Stimulated activated CD4-positive, alpha-beta T cell treated with anti-CD3 and anti-CD28 coated beads, TNF-alpha, amount 100 ng/mL, for 48 hours (primary cell): ENCODE results near the gene WRAP53.

Source experiments
- DNase-seq, 3 donors: peaks; one replicate each; pipeline ENCODE4 v3.0.0-alpha.2; 2020; ENCODE audit warnings: low read depth in 3 of 3

The WRAP53 gene

DNA sequence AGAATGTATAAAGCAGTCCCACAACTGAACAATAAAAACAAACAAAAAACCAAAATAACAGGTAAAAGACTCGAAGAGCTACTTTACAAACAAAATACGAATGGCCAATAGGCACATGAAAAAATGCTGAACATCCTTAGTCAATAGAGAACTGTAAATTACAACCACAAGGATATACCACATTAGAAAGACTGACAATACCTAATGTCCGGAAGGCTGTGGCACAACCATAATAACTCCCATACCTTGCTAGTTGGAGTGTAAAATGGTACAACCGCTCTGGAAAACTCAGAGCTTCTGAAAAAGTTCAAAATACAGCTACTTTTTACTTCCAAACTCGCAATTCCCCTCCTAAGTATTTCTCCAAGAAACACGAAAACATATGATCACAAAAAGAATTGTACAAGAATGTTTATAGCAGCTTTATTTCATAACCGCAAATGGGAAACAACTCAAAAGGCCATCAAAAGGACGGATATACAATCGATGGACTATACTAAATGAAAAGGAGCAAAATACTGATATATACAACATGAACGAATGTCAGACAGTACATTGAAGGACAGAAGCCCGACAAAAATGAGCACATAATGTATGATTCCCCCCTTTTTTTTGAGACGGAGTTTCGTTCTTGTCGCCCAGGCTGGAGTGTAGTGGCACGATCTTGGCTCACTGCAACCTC lies 3.3 kb upstream of the WRAP53 start:
- DNase-seq = no peak

DNA sequence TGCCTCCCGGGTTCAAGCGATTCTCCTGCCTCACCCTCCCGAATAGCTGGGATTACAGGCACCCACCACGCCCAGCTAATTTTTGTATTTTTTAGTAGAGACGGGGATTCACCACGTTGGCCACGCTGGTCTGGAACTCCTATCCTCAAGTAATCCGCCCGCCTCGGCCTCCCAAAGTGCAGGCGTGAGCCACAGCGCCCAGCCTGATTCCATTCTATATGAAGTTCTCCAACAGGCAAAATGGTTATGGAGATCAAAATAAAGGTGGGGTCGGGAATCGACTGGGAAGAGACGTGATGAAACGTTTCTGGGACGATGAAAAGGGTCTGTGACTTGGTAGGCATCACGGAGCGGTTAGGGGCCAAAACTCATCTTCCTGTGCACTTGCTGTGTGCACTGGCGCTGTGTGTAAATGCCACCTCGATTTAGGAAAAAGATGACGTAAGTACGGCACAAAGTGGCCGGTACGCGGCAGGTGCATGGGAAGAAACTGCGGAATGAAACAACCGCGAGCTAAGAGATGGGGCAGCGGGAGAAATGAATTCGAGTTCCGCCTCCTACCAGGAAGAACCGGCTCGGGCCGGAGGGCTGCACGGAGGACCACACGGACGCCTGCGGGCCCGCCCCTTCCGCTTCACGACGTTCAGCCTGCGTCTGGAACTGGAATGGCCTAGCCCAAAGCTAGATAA lies 2.6 kb upstream of the WRAP53 start:
- peak; percentile 77 to 83 (median 81) for DNase-seq

DNA sequence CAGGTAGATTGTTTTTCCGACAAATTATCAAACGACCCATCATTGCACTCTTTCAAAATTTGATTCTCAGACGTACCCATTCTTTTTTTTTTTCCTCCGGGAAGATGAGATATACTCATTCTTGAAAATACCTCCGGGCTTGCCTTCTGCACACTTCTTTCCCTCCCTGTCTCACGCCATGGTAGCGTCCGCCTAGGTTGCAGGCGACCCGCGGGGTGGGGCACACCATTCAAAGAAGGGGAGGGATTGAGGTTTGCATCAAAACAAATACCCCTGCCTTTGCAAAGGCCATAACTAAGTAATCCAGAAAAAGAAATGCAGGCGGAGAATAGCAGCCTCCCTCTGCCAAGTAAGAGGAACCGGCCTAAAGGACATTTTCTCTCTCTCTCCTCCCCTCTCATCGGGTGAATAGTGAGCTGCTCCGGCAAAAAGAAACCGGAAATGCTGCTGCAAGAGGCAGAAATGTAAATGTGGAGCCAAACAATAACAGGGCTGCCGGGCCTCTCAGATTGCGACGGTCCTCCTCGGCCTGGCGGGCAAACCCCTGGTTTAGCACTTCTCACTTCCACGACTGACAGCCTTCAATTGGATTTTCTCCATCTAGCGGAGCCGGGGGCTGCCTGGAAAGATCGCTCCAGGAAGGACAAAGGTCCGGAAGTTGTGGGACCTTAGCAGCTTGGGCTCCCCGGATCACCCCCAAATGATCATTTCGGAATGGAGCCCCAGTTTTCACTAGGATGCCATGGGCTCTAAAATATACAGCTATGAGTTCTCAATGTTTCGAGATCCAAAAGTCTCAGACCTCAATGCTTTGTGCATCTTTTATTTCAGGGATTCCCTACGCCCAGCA lies 1.8 kb upstream of the WRAP53 start:
- DNase-seq = peak; percentile 39 to 70 (median 66)

DNA sequence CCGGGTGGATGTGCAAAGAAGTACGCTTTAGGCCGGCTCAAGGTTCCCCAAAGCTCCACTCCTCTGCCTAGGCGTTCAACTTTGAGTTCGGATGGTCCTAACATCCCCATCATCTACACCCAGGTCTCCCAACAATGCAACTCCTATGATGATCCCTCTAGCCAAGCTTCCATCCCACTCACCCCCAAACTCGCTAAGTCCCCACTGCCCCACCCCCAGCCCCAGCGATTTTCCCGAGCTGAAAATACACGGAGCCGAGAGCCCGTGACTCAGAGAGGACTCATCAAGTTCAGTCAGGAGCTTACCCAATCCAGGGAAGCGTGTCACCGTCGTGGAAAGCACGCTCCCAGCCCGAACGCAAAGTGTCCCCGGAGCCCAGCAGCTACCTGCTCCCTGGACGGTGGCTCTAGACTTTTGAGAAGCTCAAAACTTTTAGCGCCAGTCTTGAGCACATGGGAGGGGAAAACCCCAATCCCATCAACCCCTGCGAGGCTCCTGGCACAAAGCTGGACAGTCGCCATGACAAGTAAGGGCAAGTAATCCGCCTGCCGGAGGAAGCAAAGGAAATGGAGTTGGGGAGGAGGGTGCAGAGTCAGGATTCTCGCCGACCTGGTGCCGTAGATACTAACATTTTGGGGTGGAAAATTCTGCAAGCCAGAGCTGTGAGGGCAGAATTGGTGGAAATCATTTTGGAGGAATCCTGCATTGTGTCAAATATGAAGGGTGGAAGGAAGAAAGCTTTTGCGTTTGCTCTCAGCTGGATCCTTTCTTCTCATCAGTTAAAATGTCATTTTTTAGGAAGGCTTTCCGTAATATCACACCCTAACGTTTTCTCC lies 987 bp upstream of the WRAP53 start, which contains the start of gene TP53:
Gene TP53, minus strand, starts transcription at position 419 of the 836 bp plus-strand sequence. CDS start 10,896 bp downstream, outside the sequence.
- peak; percentile 68 to 84 (median 78) for DNase-seq

DNA sequence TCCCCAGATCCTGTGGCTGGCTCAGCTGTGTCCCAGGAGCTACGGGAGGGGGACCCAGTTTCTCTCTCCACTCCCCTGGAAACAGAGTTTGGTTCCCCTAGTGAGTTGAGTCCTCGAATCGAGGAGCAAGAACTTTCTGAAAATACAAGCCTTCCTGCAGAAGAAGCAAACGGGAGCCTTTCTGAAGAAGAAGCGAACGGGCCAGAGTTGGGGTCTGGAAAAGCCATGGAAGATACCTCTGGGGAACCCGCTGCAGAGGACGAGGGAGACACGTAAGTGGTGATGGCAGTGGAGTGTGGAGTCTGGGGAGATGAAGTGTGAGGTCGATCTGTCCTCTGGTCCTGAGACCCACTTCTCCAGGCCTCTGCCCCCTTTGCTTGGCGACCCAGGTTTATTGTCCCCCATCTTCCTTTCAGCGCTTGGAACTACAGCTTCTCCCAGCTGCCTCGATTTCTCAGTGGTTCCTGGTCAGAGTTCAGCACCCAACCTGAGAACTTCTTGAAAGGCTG lies 585 bp downstream of the WRAP53 start:
- no peak for DNase-seq

DNA sequence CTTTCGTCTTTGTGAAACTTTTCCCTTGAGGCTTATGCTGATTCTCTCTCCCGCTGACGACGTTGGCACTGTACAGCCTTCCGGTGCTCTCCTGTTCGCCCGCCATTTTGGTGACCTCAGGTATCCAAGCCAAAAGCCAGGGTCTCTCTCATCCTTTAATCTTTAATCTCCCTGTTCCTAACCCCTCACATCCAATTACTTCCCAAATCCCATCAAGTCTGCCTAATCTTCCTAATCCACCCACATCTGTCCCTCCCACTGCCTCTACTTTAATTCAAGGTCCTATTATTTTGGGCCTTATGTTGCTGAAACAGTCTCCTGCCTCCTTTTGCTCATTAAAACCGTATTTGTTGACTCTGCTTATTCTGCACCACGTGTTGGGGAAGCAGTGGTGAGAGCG lies 7.3 kb downstream of the WRAP53 start:
- DNase-seq = no peak

DNA sequence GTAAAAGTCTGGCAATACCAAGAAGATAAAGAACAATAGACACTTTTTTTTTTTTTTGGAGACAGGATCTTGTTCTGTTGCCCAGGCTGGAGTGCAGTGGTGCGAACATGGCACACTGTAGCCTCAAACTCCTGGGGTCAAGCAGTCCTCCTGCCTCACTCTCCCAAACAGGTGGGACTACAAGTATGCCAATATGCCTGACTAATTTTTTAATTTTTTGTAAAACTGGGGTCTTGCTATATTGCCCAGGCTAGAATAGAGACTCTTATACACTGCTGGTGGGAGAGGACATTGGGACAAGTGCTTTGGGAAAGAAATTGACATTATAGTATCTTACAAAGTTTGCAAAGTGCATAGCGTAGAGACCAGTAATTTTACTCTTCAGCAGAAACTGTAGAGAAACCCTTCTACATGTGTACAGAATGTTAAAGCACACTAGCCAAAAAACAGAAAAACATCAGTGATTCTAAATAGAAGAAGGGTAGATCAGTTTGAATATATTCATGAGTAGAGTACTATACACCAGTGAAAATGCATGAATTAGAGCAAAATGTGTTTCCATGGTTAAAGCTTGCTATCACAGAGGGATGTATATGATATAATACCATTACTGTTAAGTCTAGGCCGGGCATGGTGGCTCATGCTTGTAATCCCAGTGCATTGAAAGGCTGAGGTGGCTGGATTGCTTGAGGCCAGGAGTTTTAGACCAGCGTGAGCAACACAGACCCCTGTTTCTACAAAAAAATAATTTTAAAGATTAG lies 9.7 kb downstream of the WRAP53 start:
- DNase-seq = no peak

DNA sequence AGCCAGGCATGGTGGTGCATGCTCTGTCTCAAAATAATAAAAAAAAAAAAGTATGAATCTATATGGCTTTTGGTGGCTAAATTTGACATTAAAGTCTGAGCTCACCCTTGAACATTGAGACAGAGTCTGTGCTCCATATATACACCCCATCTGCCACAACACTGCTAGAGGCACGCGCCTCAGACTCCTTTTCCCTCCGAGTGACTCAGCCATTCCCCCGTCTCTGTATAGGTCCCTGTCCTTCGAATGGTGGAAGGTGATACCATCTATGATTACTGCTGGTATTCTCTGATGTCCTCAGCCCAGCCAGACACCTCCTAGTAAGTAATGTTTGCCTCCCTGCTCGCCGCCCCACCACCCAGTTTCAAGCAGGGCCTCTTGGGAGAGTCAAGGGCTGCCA lies 12.2 kb downstream of the WRAP53 start:
- no peak for DNase-seq

DNA sequence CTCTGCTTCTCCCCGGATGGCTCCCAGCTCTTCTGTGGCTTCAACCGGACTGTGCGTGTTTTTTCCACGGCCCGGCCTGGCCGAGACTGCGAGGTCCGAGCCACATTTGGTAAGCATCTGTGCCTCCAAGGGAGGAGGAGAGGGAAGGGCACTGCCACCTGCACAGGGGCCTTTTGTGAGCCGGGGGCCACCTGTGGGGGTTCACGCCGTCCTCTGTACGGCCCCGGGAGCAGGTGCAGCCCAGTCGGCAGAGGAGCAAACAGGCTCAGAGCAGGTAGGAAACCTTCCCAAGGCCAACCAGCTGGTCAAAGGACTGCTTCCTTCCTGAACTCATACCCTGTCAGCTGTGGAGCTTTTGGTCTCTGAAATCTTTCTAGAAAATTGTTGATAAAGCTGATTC lies 13.4 kb downstream of the WRAP53 start:
- DNase-seq = no peak

DNA sequence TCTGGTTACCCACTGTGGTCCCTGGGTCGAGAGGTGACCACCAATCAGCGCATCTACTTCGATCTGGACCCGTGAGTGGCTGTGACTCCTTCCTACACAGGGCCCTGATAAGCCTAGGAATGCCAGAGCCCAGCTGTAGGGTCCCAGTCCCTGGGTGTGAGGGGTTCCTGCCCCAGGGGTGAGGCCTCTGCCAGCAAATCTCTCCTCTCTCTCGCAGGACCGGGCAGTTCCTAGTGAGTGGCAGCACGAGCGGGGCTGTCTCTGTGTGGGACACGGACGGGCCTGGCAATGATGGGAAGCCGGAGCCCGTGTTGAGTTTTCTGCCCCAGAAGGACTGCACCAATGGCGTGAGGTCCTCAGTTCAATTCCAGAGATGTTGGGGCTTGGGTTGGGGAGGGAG lies 14.5 kb downstream of the WRAP53 start:
- DNase-seq = no peak

DNA sequence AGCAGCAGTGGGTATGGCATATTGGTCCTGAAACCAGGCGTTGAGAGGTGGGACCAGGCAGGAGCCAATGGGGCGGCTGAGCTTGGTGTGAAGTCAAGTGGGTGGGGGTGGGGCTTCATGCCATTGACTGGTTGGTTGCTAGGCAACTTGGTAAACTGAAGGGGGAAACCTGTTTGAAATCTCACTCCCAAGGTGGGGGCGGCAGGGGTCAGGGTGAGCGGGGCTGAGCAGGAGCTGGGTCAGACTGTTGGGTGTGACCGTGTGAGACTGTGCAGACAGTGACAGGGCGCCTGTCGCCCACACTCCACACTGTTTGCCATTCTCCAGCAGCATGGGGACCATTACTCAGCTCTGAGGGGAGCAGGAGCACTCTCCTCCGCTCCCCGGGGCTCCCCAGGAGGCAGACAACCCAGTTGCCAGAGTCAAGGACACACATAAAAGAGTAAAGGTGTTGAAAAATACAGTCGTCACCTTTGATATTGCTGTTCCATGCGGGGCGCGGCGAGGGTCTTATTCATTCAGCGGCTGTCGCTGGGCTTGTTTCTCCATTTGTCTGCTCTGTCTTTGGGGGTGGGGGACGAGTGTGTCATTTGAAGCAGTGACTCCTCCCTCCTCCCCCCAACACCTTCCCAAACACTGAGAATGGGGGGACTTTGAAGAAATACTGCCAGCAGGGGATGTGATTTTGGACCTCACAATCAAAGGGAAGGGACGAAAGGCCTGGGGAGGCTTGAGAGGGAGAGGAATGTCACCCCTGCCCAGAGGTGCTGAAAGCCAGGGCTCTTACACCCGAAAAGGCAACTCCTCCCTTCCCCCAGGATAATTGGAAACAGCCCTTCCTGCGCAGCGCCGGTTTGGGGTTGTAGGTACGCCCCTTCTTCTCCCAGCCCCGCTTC lies 15.6 kb downstream of the WRAP53 start:
- DNase-seq = no peak

DNA sequence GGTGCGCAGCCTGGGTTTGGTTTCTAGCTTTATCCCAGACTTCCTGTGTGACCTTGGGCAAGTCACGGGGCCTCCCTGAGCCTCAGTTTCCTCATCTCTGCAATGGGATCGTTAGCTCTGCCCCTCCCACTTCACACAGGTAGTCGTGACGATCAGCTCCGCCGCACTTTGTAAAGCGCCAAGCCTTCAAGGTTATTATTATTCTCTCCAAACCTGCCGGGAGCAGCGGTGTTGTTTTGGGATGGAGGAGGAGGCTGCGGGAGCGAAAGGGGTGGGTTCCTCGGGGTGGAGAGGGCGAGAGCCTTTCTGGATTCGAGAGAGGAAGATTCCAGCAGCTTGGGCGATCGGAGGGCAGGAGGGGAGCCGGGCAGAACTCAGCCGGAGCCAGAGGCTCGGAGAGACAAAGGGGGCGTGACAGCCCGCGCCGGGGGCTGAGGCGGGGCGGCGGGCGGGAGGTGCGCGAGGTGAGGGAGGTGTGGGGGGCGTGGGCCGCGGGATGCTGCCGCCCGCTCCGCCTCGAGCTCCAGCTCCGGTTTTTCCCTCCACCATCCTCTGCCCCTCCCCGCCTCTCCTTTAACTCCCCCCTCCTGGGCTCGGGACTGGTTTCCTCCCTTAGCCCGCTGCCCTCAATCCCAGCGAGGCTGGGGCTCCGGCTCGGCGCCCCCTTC lies 16.5 kb downstream of the WRAP53 start, which contains the start of gene EFNB3:
Gene EFNB3, plus strand, starts transcription at position 602 of the 668 bp plus-strand sequence. CDS start 397 bp downstream, outside the sequence.
- no peak for DNase-seq

DNA sequence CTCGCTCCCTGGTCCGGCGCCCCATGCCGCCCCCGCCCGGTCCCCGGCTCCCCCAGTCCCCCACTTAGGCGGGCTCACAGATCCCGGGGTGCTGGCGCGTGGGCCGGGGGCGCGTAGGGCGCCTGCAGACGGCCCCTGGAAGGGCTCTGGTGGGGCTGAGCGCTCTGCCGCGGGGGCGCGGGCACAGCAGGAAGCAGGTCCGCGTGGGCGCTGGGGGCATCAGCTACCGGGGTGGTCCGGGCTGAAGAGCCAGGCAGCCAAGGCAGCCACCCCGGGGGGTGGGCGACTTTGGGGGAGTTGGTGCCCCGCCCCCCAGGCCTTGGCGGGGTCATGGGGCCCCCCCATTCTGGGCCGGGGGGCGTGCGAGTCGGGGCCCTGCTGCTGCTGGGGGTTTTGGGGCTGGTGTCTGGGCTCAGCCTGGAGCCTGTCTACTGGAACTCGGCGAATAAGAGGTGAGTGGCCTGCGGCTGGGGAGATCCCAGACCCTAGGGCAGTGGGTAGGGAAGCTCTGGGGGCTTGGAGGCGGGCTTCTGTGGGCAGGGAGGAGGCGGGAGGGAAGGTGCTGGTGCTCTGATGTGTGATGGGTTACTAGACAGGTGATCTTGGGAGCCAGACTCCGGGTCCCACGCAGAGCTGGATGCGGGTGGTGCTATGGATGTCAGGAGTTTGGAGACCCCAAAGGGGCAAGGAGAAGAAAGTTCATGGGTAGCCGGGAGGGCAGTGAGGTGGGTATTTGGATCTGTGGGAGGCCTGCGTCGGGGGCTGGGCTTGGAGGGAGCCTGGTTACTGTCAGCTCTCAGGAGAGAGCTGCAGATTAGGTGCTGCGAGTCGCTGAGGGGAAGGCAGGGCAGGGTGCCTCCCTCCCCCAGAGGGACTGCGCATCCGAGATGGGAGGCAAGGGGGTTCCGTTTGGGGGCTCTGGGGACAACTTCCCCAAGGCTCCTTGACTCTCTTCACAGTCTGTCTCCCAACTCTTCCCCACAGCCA lies 17.3 kb downstream of the WRAP53 start:
- no peak for DNase-seq

DNA sequence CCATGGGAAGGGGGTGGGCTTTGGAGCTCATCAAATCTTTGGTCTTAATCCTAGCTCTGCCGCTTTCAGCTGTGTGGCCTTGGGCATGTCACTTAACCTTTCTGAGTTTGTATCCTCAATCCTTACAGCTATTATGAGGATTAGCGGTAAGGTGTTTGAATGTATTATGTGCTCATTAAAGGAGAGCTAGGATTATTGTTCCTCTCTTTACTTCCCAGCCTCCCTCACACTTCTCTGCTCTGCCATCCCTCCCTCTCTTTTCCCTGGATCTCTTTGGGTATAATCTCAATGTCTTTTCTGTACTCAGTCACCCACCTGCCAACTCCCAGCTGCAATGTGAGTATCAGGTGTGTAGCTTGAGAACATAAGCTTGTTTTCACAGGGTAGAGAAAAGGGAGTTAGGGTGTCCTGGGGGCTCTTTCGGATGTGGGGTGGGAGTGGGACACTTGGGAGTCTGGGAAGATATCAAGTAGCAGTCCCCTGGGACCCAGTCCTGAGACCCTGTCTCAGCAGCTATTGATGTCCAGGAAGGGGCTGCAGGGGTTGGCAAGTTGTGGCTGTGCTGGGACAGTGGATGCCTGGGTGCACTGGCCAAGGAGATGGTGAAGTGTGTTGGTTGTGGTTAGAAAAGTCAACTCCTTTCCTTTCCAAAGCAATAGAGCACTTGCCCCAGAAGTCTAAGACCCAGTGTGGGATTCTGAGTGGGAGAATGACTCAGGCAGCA lies 18.5 kb downstream of the WRAP53 start:
- DNase-seq = no peak

DNA sequence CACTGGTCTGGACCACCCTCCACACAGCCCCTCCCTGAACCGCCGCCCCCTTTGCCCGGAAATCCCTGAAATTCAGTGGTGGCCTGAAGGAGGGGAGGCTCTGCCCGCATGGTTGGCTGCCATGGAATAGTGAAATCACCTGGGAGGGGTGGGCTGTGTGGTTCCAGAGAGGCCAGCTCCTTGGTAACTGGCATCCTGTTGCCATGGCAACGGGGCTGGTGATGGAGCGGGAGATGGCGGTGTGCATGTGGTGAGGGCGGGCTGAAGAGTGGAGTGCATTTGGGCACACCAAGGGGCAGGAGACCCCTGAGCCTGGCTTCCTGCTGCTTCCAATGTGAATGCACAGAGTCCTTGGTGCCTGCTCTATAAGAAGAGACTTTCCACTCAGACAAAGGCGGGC lies 19.2 kb downstream of the WRAP53 start:
- no peak for DNase-seq

DNA sequence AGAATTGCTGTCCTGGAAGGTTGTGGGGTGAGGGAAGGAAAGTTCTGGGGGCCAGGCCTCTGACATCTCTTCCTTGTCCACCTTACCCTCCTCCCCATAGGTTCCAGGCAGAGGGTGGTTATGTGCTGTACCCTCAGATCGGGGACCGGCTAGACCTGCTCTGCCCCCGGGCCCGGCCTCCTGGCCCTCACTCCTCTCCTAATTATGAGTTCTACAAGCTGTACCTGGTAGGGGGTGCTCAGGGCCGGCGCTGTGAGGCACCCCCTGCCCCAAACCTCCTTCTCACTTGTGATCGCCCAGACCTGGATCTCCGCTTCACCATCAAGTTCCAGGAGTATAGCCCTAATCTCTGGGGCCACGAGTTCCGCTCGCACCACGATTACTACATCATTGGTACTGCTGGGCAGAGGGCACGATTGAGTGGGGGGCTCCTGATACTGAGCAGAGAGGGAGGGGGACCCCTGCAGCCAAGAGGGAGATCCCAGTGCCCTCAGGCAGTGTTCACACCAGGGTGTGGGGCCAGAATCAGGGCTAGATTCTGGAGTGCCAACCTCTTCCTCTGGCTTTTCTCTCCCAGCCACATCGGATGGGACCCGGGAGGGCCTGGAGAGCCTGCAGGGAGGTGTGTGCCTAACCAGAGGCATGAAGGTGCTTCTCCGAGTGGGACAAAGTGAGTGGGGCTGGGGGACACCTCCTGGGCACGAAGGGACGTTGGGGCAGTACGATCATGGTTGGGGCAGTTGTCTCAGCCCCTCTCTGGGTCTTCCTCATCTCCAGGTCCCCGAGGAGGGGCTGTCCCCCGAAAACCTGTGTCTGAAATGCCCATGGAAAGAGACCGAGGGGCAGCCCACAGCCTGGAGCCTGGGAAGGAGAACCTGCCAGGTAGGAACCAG lies 19.8 kb downstream of the WRAP53 start:
- DNase-seq = no peak
